Epithelial cell of prostate (primary cell): Measurements from ENCODE around the gene PRKCH.

Experiments used
- DNase-seq: peaks from one replicate; pipeline ENCODE4 v3.0.0-alpha.2; 2011; ENCODE audit warnings: low read depth, low spot score
- H3K27ac ChIP-seq: fragments of 450-650 bp; 2 replicates; pipeline ENCODE4 v1.5.1; 2017; ENCODE audit warnings: mild to moderate bottlenecking

Gene PRKCH

DNA sequence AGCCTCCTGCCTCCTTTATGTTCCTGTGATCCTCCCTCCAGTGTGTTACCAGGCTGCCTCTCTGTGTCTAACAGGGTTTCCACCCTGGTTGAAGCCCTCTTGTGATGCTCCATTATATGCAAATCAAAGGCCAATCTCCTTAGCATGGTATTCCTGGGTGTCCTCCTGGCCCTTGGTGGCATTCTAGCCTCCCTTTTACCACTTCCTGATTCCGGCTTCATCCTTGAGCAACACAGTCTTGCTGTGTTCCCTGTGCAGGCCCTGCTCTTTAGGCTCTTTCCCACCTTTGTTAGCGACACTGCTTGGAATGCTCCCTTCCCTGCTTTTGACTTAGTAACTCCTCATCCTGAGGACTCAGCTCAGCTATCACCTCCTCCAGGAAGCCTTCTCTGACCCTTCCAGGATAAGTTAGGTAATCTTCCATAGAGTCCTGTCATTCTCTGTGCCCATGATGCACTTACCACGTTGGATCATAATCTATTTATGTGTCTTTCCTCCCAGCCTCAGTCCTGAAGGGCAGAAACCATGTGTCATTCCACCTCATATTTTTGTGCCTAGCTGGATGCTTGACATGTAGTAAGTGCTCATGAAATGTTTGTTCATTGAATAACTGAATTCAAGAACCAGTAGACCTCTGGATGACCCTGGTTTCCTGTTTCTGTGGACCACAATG lies 37.3 kb downstream of the PRKCH start:
- no peak for DNase-seq
- peak overlapping the region; percentile 52 for H3K27ac ChIP-seq

DNA sequence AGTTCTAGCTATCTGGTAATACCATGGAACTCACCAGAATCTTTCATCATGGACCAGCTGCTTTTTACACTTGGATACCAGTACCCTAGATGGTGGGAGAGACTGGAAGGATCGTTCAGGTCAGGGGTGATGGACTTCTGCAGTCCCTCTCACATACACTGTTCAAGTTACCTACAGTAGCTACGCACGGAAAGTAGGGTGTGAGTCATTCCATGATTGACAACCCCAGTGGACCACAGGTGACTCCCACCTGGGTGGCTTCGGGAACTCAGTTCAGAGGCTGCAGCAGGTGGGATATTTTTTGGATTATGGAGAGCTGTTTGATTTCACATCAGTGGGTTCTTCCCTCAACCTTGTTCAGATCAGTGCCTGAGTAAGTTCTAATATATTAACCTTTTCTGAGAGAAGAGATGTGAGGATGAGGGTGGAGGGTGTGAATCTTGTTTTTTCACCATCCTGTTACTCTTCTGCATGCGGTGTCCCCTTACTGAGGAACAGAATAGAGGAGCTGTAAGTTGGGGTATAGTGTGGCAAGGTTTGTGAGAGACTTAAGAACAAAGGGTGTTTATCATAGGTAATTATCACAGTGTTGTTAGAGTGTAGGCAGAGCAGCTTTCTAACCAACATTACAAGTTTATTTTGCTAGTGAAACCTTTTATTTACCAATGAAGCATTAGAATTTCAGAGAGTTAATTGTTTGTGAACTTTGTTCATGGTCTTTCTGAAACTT lies 39.6 kb downstream of the PRKCH start:
- no peak overlapping the region for H3K27ac ChIP-seq
- no peak for DNase-seq

DNA sequence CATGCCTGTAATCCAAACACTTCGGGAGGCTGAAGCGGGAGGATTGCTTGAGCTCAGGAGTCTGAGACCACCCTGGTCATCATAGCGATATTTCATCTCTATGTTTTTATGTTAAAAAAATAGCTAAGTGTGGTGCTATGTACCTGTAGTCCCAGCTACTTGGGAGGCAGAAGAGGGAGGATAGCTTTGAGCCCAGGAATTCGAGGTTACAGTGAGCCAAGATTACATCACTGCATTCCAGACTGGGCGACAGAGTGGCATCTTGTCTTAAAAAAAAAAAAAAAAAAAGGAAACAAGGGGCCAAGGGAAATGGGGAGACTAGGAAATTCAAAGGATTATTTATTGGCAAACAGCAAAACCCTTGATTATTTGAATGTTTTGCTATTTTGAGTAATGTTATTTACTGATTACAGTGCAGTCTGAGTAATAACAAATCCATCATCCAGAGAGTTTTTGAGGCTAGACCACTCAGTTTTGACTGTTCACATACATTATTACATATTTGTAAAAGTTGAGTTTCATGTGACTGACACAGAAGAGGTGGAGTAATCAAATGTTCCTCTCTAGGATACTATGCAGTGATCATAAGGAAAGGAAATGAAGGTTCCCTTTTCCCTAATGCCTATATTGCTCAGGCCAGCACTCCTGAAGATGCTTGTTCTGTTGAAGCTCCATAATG lies 40.8 kb downstream of the PRKCH start:
- DNase-seq: no peak
- H3K27ac ChIP-seq: no peak overlapping the region

DNA sequence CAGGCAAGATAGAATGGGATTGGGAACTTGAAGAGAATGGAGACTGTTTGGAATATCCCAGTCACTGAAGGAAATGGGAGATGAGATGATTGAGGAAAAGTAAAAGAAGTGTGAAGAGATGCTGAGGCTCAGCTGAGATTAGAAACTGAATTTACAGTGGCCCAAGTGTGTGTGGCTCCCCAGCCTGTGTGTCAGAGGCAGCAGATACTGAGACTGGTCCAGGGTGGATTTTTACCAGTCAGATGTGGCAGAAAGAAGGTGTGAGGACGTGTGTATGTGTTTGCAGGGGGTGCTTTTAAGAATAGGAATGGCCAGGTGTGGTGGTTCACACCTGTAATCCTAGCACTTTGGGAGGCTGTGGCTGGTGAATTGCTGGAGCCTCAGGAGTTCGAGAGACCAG lies 42.9 kb downstream of the PRKCH start:
- no peak overlapping the region for H3K27ac ChIP-seq
- DNase-seq: no peak

DNA sequence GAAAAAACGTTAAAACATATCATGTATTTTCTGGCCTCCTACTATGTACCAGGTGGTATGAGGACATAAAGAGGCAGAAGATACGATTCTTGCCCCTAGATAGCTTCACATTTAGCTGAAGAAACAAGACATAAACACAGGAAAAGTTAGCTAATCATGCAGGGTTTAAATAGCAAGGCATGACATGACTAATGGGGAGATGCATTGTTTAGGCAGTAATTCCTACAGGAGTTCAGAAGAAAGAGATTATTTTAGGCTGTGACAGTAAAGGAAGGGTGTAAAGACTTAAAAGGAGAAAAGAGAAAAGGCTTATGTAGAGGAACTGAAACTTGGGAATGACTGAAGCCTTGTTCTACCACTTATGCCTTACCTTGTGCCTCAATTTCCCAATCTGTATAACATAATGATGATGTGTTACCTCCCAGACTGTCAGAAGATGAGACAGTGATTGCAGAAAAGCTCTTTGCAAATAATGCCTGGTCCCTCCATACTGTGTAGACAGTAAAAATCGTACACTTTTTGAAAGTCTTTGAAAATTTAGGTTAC lies 44.4 kb downstream of the PRKCH start:
- no peak overlapping the region for H3K27ac ChIP-seq
- DNase-seq: no peak

DNA sequence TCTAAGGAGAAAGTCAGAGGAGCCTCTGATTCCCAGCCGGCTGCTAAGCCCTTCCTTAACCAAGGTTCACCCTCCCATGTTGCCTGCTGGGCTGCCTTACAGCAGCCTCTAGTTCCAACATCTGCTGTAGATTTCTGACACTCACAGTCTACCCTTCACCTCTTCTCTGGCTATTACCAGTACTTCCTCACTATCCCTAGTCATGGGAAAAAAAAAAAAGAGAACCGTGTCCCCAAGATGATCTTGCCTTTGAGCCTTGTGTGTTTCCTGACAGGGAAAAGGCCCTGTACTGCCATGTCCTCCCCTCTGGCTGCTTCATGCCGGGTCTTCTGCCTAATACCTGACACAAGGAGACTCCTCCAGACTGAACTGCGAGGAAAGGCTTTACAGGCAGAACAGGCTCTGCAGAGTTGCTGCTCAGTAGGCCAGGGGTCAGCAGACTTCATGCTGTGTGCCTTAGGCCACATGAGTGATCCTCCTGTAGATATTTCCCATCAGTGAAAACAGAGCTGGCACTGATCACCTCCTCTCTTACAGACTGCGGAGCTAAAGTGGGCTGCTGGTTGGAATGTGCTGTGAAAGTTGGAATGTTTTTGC lies 46.8 kb downstream of the PRKCH start:
- no peak for DNase-seq
- H3K27ac ChIP-seq: peak overlapping the region; percentile 38

DNA sequence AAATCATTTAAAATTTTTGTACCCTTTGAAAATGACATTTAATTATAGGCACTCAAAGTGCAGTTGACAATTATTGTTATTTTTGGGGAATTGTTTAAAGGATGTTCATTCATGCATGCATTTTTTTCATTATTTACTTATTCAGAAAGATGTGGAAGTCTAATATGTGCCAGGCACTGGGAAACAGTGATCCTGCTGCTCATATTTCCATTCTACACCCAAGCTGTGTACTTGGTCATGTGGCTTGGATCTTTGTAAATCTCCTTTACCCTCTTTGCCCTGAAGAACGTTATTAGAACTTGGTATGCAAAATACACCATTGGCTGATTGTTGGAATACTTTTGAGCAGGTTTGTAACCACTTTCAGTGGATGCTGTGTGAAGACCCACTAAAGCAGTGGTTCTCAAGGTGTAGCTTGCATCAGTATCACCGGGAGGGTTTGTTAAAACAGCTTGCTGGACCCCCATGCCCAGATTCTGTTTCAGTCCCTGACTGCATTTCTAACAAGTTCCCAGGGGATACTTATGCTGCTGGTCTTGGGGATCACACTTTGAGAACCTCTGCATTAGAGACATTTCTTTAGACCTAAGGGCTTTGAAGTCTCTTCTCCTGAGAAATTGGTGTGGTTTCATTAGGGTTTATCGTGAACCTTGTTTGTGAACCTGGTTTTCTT lies 47.5 kb downstream of the PRKCH start:
- H3K27ac ChIP-seq: no peak overlapping the region
- DNase-seq: no peak

DNA sequence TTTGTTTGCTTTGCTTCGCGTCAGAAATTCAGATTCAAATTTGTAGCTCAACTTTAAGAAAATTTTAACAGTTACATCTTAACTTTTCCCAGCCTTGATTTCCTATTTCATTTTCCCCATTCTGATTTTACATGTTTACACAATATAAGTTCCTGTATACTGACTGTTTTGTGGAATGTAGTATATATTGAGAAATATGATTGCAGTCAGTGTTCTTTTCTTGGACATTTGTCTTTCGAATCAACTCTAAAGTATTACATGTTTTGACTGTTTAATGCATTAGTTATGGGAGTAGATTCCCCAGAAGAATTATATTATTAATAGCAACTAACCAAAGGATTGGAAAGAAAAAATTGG lies 48.1 kb downstream of the PRKCH start:
- H3K27ac ChIP-seq: no peak overlapping the region
- no peak for DNase-seq

DNA sequence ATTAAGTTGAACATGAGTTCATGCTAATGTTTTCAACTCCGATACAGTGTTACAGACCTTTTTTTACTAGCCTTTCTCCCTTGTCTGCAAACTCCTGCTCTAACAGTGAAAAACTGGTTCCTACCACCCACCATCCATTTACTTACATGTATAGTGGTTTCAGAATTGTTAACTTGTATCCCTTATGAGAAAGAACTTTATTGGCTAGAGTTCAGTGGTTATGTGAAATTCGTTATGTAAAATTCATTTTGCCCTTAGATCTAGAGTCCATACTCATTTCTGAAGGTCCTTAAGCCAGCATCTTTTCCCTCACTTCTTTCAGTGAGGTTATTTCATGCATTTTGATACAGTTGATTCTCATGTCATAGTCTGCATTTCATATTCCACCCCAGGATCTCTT lies 51.0 kb downstream of the PRKCH start:
- H3K27ac ChIP-seq: no peak overlapping the region

DNA sequence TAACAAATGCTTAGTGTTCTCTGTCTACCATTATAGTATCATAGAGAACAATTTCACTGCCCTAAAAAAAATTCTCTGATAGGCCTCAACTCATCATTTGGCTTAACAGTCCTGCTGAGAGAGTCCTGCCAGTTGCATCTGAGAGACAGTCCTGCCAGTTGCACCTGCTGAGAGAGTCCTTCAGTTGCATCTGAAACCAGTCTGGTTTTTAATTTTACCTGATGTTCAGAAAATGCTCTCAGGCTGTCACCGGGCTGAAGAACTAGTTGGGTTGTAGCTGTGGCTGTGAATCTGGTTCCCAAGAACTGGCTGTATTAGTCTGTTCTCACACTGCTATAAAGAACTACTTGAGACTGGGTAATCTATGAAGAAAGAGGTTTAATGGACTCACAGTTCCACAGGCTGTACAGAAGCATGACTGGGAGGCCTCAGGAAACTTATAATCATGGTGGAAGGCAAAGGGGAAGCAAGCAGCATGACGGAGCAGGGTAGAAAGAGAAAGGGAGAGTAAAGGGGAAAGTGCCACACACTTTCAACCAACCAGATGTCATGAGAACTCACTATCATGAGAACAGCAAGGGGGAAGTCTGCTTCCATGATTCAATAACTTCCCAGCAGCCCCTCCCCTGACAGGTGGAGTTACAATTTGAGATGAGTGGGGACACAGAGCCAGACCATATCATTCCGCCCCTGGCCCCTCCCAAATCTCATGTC lies 51.6 kb downstream of the PRKCH start:
- no peak overlapping the region for H3K27ac ChIP-seq
- no peak for DNase-seq

More for the DNA sequence above, 51.0 kb downstream of the PRKCH start:
- DNase-seq: no peak

DNA sequence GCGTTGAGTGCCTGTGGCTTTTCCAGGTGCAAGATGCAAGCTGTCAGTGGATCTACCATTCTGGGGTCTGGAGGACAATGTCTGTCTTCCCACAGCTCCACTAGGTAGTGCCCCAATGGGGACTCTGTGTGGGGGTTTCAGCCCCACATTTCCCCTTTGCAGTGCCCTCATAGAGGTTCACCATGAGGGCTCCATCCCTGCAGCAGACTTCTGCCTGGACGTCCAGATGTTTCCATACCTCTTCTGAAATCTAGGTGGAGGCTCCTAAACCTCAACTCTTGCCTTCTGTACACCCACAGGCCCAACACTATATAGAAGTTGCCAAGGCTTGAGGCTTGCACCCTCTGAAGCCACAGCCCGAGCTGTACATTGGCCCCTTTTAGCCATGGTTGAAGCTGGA lies 52.9 kb downstream of the PRKCH start:
- no peak for DNase-seq
- H3K27ac ChIP-seq: no peak overlapping the region

DNA sequence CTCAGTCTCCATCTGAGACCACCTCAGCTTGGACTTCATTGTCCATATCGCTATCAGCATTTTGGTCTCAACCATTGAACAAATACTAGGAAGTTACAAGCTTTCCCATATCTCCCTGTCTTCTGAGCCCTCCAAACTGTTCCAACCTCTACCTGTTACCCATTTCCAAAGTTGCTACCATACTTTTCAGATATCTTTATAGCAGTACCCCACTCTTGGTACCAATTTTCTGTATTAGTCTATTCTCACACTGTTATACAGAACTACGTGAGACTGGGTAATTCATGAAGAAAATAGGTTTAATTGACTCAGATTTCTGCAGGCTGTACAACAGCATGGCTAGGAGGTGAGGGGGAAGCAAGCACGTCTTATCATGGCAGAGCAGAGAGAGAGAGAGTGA lies 53.8 kb downstream of the PRKCH start:
- no peak overlapping the region for H3K27ac ChIP-seq
- DNase-seq: no peak

DNA sequence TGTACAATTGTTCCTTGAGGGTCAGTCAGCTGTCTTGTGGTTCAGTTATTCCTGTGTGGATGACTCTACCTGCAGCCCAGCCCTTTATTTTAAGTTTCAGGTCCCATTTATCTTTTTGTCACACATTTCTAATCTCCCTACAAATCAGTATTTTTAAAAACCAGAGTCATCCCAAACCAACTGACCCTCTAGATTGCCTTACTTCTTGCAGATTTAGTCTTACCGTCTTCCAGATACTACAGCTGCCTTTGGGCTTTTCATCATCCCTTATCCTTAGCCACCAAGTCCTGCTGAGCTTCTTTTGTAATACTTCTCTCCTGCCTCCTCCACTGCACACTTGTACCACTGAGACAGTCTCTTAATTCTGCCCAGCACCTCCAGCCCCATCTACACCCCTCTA lies 54.9 kb downstream of the PRKCH start:
- no peak overlapping the region for H3K27ac ChIP-seq
- no peak for DNase-seq

DNA sequence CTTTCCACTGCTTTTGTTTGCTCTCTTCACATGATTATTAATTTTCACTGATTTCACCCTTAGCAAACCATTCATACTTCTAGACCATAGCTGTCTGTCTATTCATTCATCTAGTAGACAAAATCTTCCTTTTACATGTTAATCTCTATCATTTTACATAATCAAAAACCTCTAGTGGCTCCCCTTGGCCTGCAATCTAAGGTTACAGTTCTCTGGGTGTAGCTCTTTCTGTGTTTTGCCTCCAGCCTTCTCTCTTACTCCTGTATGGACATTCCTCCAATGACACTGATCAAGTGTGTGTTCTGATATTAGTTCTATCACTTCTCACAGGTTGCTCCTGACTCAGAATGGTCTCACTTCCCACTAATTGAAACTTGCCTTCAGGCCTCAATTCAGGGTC lies 56.4 kb downstream of the PRKCH start:
- no peak overlapping the region for H3K27ac ChIP-seq
- no peak for DNase-seq

DNA sequence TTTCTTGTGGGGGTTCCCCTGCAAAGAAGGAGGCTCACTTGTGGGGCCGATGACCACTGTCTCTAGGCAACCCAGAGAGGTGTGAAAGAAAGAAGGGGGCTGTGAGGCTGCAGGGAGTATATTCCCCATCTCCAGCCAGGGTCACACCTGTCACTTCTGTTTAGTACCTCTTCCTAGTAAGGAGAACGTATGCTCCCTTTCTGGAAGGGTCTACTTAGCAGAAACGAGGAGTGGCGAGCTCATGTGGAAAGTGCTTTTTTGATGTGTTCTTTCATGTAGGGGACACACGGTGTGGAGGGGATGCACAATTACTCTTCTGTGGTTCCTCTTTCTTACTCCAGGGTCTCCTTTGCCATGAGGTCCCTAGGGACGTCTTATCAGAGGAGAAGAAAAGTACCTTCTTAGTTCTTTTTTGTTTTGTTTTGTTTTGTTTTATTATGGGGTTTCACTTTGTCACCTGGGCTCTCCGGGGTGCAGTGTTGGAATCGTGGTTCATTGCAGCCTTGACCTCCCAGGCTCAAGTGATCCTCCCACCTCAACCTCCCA lies 58.3 kb downstream of the PRKCH start:
- H3K27ac ChIP-seq: no peak overlapping the region
- no peak for DNase-seq

DNA sequence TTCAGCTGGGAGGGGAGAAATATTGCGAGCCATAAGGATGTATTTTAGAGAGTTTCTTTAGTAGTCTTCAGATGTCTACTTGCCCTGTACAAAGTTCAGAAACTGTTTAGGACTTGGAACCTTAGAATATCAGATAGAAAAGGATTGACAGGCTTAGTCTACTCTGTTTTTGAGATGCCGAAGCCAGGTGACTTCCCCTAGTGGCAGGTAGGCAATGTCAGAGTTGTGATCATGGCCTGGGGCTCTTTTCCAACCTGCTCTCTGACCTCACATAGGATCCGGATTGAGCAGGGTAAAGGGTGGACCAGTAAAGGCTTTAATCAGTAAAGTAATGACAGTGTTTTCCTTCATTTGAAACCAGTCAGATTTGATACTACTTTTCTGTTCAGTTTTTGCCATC lies 59.6 kb downstream of the PRKCH start:
- DNase-seq: no peak
- H3K27ac ChIP-seq: peak overlapping the region; percentile 2

DNA sequence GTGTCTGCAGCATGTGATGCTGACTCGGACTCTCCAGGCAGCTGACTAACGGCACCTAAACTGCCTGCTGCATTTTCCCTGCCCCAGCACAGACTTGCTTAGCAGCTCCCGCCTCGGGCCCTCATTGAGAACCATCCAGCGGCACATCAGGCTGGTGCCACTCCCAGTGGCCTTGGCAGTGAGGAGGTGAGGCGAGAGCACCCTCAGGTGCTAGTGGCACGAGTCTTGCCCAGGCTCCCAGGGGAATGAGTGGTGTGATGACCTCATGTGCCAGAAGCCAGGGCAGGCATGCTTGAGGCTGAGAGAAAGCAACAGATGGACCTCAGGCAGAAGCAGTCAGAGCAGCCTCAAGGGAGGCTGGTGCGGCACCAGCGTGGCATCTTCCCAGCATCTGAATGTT lies 60.2 kb downstream of the PRKCH start:
- peak overlapping the region; percentile 2 for H3K27ac ChIP-seq
- DNase-seq: peak; percentile 24

DNA sequence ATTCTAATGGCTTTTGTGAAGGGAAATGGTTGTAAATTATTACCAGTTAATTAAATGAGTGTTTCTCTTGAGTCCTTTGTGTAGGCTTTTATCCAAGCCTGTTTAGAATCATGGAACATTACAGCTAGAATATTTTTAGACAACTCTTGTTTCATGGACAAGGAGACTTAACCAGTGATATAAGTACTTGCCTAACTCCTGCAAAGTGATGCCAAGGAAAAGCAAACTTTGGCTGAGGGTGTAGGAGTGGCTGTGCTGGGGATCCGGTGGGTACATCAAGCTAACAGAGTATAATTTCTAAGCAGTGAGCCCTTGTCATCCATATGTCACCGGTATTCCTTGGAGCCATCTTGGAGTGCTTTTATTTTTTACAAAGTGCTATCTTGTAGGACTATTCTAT lies 61.5 kb downstream of the PRKCH start:
- H3K27ac ChIP-seq: no peak overlapping the region

DNA sequence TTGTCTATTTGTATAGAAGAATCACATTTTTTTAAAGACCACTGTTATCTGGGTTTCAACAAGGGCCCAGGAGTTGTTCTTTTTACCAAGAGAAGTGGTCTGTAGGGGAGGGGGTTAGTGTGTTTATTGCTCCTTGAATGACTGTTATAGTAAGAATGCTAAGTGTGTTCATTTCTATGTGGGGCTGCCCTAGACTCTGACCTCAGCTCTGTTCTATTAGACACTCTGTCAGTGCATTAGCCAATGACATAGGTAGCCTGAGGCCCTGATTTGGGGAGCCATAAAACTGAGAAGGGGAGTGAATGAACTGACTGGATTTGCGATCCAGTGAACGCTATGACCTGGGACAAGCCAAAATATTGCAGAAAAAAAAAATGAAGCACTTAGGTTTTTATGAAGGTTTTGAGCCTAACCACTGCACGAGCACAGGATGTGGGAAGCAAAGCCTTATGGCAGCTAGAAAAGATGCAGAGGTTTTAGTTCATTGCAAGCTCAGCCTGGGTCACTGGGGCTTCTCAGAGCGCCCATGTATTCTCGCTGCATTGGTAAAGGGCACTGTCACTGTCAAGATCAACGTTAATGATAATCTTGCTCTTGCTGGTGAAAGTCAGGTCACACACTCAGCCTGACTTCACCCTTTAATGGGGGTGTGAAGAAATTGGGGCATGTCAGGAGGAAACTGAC lies 63.8 kb downstream of the PRKCH start:
- no peak for DNase-seq
- H3K27ac ChIP-seq: no peak overlapping the region

More for the DNA sequence above, 61.5 kb downstream of the PRKCH start:
- DNase-seq: no peak
